PC-3 (cell line): ENCODE data around the gene TP53.

Source experiments
- EZH2 ChIP-seq: fragments of 300-600 bp; sonication (generic); IDR thresholded peaks from one replicate; pipeline ENCODE4 v1.6.1; 2017; ENCODE audit warnings: antibody characterized with exemption, mild to moderate bottlenecking, low read length; ENCODE audit not compliant: unreplicated experiment
- TF ChIP-seq, protein P1 (sequence below): fragments of 300-600 bp; sonication (generic); conservative IDR thresholded peaks from 2 replicates; pipeline ENCODE4 v1.5.1; 2017; ENCODE audit warnings: antibody characterized with exemption, low read depth, mild to moderate bottlenecking, low read length

DNA sequence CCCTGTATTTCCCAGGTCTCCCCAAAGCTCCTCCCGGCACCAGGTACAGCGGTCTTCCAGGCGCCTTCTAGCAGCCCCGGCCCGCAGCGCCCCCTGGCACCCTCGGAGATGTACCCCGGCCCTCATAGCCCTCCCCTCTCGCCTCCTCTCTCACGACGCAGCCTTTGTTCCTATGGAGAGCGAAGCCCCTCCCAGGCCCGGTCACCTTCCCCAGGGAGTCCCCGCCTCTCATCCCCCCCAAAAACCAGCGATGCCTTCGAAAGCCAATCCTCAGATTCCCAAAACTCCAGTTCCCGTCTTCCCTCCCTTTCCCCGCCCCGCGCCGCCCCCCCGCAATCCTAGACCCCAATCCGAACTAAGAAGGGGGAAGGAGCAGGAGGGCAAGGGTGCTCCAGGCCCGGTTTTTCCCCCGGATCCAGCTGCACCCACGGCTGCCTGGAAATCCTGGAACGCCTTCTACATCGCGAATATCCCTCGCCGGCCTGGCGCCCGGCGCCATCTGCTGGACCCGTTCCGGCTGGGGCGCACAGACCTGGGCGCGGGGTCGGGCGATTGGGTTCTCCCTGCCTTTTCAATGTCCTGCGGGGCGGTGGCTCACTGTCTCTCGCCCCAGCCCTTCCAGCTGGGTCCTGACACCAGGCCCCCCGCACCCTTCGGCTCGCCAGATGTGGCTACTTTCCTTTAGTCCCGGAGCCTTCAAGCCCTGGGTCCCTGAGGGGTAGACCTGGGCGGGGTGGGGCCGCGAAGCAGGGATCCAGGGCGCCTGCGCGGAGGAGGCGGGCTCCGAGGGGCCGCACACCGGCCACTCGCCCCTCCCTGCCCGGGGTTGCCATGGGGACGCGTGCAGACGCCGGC, 29.8 kb upstream of the TP53 start, which contains the start of gene DNAH2:
- TF ChIP-seq, protein P1, sequence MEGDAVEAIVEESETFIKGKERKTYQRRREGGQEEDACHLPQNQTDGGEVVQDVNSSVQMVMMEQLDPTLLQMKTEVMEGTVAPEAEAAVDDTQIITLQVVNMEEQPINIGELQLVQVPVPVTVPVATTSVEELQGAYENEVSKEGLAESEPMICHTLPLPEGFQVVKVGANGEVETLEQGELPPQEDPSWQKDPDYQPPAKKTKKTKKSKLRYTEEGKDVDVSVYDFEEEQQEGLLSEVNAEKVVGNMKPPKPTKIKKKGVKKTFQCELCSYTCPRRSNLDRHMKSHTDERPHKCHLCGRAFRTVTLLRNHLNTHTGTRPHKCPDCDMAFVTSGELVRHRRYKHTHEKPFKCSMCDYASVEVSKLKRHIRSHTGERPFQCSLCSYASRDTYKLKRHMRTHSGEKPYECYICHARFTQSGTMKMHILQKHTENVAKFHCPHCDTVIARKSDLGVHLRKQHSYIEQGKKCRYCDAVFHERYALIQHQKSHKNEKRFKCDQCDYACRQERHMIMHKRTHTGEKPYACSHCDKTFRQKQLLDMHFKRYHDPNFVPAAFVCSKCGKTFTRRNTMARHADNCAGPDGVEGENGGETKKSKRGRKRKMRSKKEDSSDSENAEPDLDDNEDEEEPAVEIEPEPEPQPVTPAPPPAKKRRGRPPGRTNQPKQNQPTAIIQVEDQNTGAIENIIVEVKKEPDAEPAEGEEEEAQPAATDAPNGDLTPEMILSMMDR: peak; percentile 53
- no peak for TF ChIP-seq EZH2
